WTC11 (cell line): ENCODE measurements around the gene ECHDC3. TPM values are rescaled to one million over a fixed set of nuclear protein-coding genes. Genes with fewer than 3 reads are reported as not detected.

ENCODE experiments used
- ATAC-seq: fragments of 200-7000 bp; cut with Tn5 transposase; 2 replicates; pipeline ENCODE4 v1.10.0; 2021; ENCODE audit warnings: mild to moderate bottlenecking, moderate library complexity
- CTCF ChIA-PET: fragments of 300-600 bp; sonication (Branson Sonifier 250); formaldehyde crosslinking; loops from one replicate; lab custom pipeline; 2021; ENCODE audit warnings: antibody characterized with exemption; lab: Charles Lee
- POLR2A ChIA-PET: fragments of 350-600 bp; sonication (Branson Sonifier 250); formaldehyde crosslinking; loops from one replicate; lab custom pipeline; 2021; ENCODE audit warnings: antibody characterized with exemption; lab: Charles Lee
- DNase-seq: peaks from one replicate; pipeline ENCODE4 v3.0.0; 2021; ENCODE audit warnings: low spot score
- H3K27ac Mint-ChIP-seq: 2 replicates; pipeline ENCODE4 v1.8.0; 2021; ENCODE audit warnings: mixed read lengths
- H3K27me3 Mint-ChIP-seq: 2 replicates; pipeline ENCODE4 v1.8.0; 2021; ENCODE audit warnings: low read depth, mild to moderate bottlenecking, moderate library complexity, mixed read lengths
- H3K36me3 Mint-ChIP-seq: 2 replicates; pipeline ENCODE4 v1.8.0; 2021; ENCODE audit warnings: mixed read lengths
- H3K4me1 Mint-ChIP-seq: 2 replicates; pipeline ENCODE4 v1.8.0; 2022; ENCODE audit warnings: mixed read lengths
- H3K4me3 Mint-ChIP-seq: 2 replicates; pipeline ENCODE4 v1.8.0; 2021; ENCODE audit warnings: mild to moderate bottlenecking, moderate library complexity, mixed read lengths
- H3K9me3 Mint-ChIP-seq: 2 replicates; pipeline ENCODE4 v1.8.0; 2021; ENCODE audit warnings: mixed read lengths
- AFF4 ChIP-seq: sonication (generic); formaldehyde crosslinking; IDR thresholded peaks from 2 replicates; pipeline ENCODE4 v1.8.1; 2023; ENCODE audit warnings: mild to moderate bottlenecking, missing genetic modification reagents, borderline replicate concordance
- ARID4B ChIP-seq: sonication (generic); formaldehyde crosslinking; IDR thresholded peaks from 2 replicates; pipeline ENCODE4 v1.8.0; 2023; ENCODE audit warnings: missing genetic modification reagents, mild to moderate bottlenecking, borderline replicate concordance
- ATF2 ChIP-seq: sonication (generic); formaldehyde crosslinking; IDR thresholded peaks from 2 replicates; pipeline ENCODE4 v1.8.1; 2022; ENCODE audit warnings: low read depth, missing genetic modification reagents, borderline replicate concordance
- CDX4 ChIP-seq: fragments of 250-450 bp; sonication (Bioruptor Pico); IDR thresholded peaks from 2 replicates; pipeline ENCODE4 v1.9.0; 2021; ENCODE audit warnings: moderate library complexity, mild to moderate bottlenecking, inconsistent platforms, borderline replicate concordance
- ETV6 ChIP-seq: sonication (generic); formaldehyde crosslinking; IDR thresholded peaks from 2 replicates; pipeline ENCODE4 v1.8.1; 2022; ENCODE audit warnings: mild to moderate bottlenecking, missing genetic modification reagents
- FOXJ3 ChIP-seq: sonication (generic); formaldehyde crosslinking; IDR thresholded peaks from 2 replicates; pipeline ENCODE4 v1.9.0; 2021; ENCODE audit warnings: missing genetic modification reagents, mild to moderate bottlenecking, borderline replicate concordance
- FOXK1 ChIP-seq: sonication (generic); formaldehyde crosslinking; IDR thresholded peaks from 2 replicates; pipeline ENCODE4 v1.8.0; 2022; ENCODE audit warnings: mild to moderate bottlenecking, moderate library complexity, missing genetic modification reagents
- NFE2L1 ChIP-seq: sonication (generic); formaldehyde crosslinking; IDR thresholded peaks from 2 replicates; pipeline ENCODE4 v1.8.1; 2023; ENCODE audit warnings: missing genetic modification reagents
- RELA ChIP-seq: sonication (generic); formaldehyde crosslinking; IDR thresholded peaks from 2 replicates; pipeline ENCODE4 v1.8.1; 2022; ENCODE audit warnings: missing genetic modification reagents, mild to moderate bottlenecking, borderline replicate concordance
- SMAD3 ChIP-seq: sonication (generic); formaldehyde crosslinking; IDR thresholded peaks from 2 replicates; pipeline ENCODE4 v1.8.0; 2022; ENCODE audit warnings: missing genetic modification reagents, mild to moderate bottlenecking, borderline replicate concordance
- SMAD4 ChIP-seq: sonication (generic); formaldehyde crosslinking; IDR thresholded peaks from 2 replicates; pipeline ENCODE4 v1.8.0; 2022; ENCODE audit warnings: mild to moderate bottlenecking, missing genetic modification reagents
- TCF7 ChIP-seq: sonication (generic); formaldehyde crosslinking; IDR thresholded peaks from 2 replicates; pipeline ENCODE4 v1.8.0; 2022; ENCODE audit warnings: mild to moderate bottlenecking, low read depth, missing genetic modification reagents, moderate library complexity
- ZBTB43 ChIP-seq: sonication (generic); formaldehyde crosslinking; IDR thresholded peaks from 2 replicates; pipeline ENCODE4 v1.8.1; 2023; ENCODE audit warnings: mild to moderate bottlenecking, missing genetic modification reagents
- ZMAT4 ChIP-seq: fragments of 250-450 bp; sonication (Bioruptor Pico); IDR thresholded peaks from 2 replicates; pipeline ENCODE4 v1.9.0; 2021; ENCODE audit warnings: mild to moderate bottlenecking
- ZNF138 ChIP-seq: sonication (generic); formaldehyde crosslinking; conservative IDR thresholded peaks from 2 replicates; pipeline ENCODE4 v1.8.1; 2022; ENCODE audit warnings: mild to moderate bottlenecking, moderate library complexity, missing genetic modification reagents
- ZNF396 ChIP-seq: fragments of 250-450 bp; sonication (Bioruptor Pico); IDR thresholded peaks from 2 replicates; pipeline ENCODE4 v1.8.0; 2021; ENCODE audit warnings: mild to moderate bottlenecking, moderate library complexity, borderline replicate concordance
- ZNF425 ChIP-seq: fragments of 250-450 bp; sonication (Bioruptor Pico); conservative IDR thresholded peaks from 2 replicates; pipeline ENCODE4 v1.9.0; 2021; ENCODE audit warnings: mild to moderate bottlenecking
- ZNF512 ChIP-seq: sonication (generic); formaldehyde crosslinking; IDR thresholded peaks from 2 replicates; pipeline ENCODE4 v1.8.1; 2022; ENCODE audit warnings: missing genetic modification reagents, borderline replicate concordance
- total RNA-seq: library from RNA; stranded (reverse); gene quantifications from 3 replicates; pipeline ENCODE4 v1.2.3, GENCODE V29; 2021

The ECHDC3 gene
- total RNA-seq, 1 experiment from 2014 or later, result 17.1 TPM

GRCh38 chr10:11746883-11747539 is 4.8 kb downstream of the ECHDC3 start:
- Mint-ChIP-seq H3K27ac (no peak overlapping the region), H3K4me3 (no peak overlapping the region), H3K27me3 (peaks cover 6% of the 10 kb centered on the region), H3K9me3 (peaks cover 7% of the 10 kb centered on the region), H3K4me1 (peaks cover 3% of the 10 kb centered on the region; the same call in 1 of the 2 replicates), H3K36me3 (peaks cover 11% of the 10 kb centered on the region)
- DNase-seq, result no peak
- ChIA-PET CTCF (no interaction called here), POLR2A (no interaction called here)
- ATAC-seq, result no peak
- no peak for TF ChIP-seq TCF7 (CRISPR knock-in tag)
- no peak for TF ChIP-seq FOXJ3
- no peak for TF ChIP-seq ZMAT4 (CRISPR knock-in tag)
- no peak for TF ChIP-seq NFE2L1 (CRISPR knock-in tag)
- TF ChIP-seq ZNF512, result no peak
- TF ChIP-seq ZBTB43, result no peak
- no peak for TF ChIP-seq ZNF425 (CRISPR knock-in tag)
- TF ChIP-seq ZNF138 (CRISPR knock-in tag), result no peak
- no peak for TF ChIP-seq SMAD3 (CRISPR knock-in tag)
- TF ChIP-seq ZNF396, result no peak
- TF ChIP-seq SMAD4 (CRISPR knock-in tag), result no peak

GRCh38 chr10:11748866-11749265 is 6.7 kb downstream of the ECHDC3 start:
- no peak overlapping the region for H3K4me3 Mint-ChIP-seq
- ChIA-PET CTCF (interaction anchor here (1.6 kb wide), 1 partner anchor 9 kb away, joined by 6 read pairs; no protein-coding TSS in a partner anchor), POLR2A (interaction anchor here (0.6 kb wide), 1 partner anchor 30 kb away, joined by 4 read pairs; no protein-coding TSS in a partner anchor)
- ATAC-seq (no peak), DNase-seq (no peak)
- peaks cover 13% of the 10 kb centered on the region for H3K36me3 Mint-ChIP-seq
- H3K27me3 Mint-ChIP-seq, result no peaks in the 10 kb centered on the region; the same call in 1 of the 2 replicates
- H3K9me3 Mint-ChIP-seq, result peaks cover 7% of the 10 kb centered on the region
- H3K27ac Mint-ChIP-seq, result no peak overlapping the region
- no peaks in the 10 kb centered on the region for H3K4me1 Mint-ChIP-seq
- no peak for TF ChIP-seq RELA (CRISPR knock-in tag)
- no peak for TF ChIP-seq CDX4 (CRISPR knock-in tag)
- no peak for TF ChIP-seq FOXK1 (CRISPR knock-in tag)
- TF ChIP-seq ETV6 (CRISPR knock-in tag), result no peak
- TF ChIP-seq ARID4B (CRISPR knock-in tag), result no peak
- TF ChIP-seq AFF4 (CRISPR knock-in tag), result no peak
- no peak for TF ChIP-seq ATF2 (CRISPR knock-in tag)
